ENCODE results near the gene MANEAL. TPM values are rescaled to one million over a fixed set of nuclear protein-coding genes. Genes with fewer than 3 reads are reported as not detected.

MANEAL gene
- total and polyA plus RNA-seq, 2 of the 4 experiments (the other 2 are of a cell fraction): 0.54 to 0.55 TPM

DNA sequence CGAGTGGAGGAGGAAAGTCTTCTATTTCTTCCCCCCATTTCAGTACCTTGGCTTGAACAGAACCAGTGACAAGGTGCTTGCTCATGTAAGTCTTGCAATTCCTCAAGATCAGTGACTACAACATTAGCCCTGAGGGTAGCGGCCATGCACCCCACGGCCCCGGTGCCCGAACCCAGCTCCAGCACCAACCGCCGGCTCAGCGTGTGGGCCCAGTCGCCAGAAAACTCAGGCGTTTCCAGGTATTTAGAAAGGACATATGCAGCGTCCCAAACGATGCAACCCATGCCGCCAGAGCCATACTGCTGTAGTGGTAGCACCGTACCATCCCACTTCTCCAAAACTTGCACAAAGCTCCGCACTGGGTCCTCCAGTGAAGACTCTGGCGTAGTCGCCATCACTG, 11.2 kb upstream of the MANEAL start:
- Histone ChIP-seq H4K91ac (ENCODE audit: insufficient read depth, low read depth, low read length) (no peak overlapping the region), H3K9ac (ENCODE audit: low read depth, low read length) (no peak overlapping the region), H3K27ac (ENCODE audit: insufficient read depth, low read length) (no peak overlapping the region), H3K4me3 (ENCODE audit: insufficient read depth, low read depth, low read length) (no peak overlapping the region), H3K23ac (ENCODE audit: low read depth, low read length) (no peak overlapping the region), H2AK5ac (ENCODE audit: low read depth, low read length) (no peak overlapping the region), H3K14ac (replicated peaks; ENCODE audit: low read depth, low read length) (no peak overlapping the region), H2BK5ac (ENCODE audit: low read depth, low read length, poor library complexity, severe bottlenecking) (no peak overlapping the region), H3K4me1 (ENCODE audit: control insufficient read depth, insufficient read depth, low read length) (no peaks in the 10 kb centered on the region), H2AFZ (replicated peaks; ENCODE audit: low read length, poor library complexity) (no peak overlapping the region), H3K4ac (ENCODE audit: low read depth, low read length) (no peak overlapping the region), H2BK120ac (ENCODE audit: low read depth, low read length) (no peak overlapping the region), H4K8ac (ENCODE audit: low read depth in 2 of 2, low read length in 2 of 2) (no peak overlapping the region), H2BK20ac (ENCODE audit: low read depth, low read length) (no peak overlapping the region), H3K9me1 (ENCODE audit: insufficient read depth, low read length) (no peaks in the 10 kb centered on the region), H3K18ac (ENCODE audit: low read depth, low read length) (no peak overlapping the region), H2BK15ac (ENCODE audit: low read depth, low read length) (no peak overlapping the region), H3K36me3 (ENCODE audit: control insufficient read depth, insufficient read depth, low read length) (no peaks in the 10 kb centered on the region), H3K56ac (ENCODE audit: extremely low read depth, insufficient read depth, low read length) (no peak overlapping the region), H3K79me1 (ENCODE audit: low read depth in 1 of 2, low read length in 2 of 2) (no peaks in the 10 kb centered on the region), H4K20me1 (ENCODE audit: insufficient read depth, low read length) (no peaks in the 10 kb centered on the region), H3K27me3 (ENCODE audit: control insufficient read depth, insufficient read depth, low read length) (peaks cover 5% of the 10 kb centered on the region; the same call in 1 of the 2 replicates), H3K9me3 (ENCODE audit: control insufficient read depth, insufficient read depth, low read length) (no peaks in the 10 kb centered on the region), H4K5ac (ENCODE audit: low read depth, low read length) (no peak overlapping the region), H3K4me2 (ENCODE audit: low read depth, low read length) (no peak overlapping the region), H2AK9ac (replicated peaks; ENCODE audit: low read depth, low read length, poor library complexity) (no peak overlapping the region)
- in situ Hi-C loops (cut with MboI; ENCODE audit: low sequenced_read_pairs) (no loop called here), dilution Hi-C loops (cut with HindIII; ENCODE audit: low sequenced_read_pairs, unreplicated experiment) (no loop called here), intact Hi-C loops (cut with micrococcal nuclease) (no loop called here)
- DNase-seq (no peak), ATAC-seq (ENCODE audit: low read depth) (no peak)
- TF ChIP-seq BHLHE40 (IDR thresholded peaks at IDR 0.05; ENCODE audit: low read depth, low read length) (no peak), NFE2L2 (IDR thresholded peaks at IDR 0.05; ENCODE audit: low read depth, low read length) (no peak), MAZ (IDR thresholded peaks at IDR 0.05; ENCODE audit: borderline replicate concordance, low read depth, low read length) (no peak), RAD21 (IDR thresholded peaks at IDR 0.05; ENCODE audit: low read length) (no peak), POLR2A (IDR thresholded peaks at IDR 0.05; ENCODE audit: low read depth, low read length) (no peak), RFX5 (IDR thresholded peaks at IDR 0.05; ENCODE audit: low read depth, low read length) (no peak), MXI1 (IDR thresholded peaks at IDR 0.05; ENCODE audit: borderline replicate concordance, low read depth, low read length) (no peak), CHD1 (IDR thresholded peaks at IDR 0.05; ENCODE audit: low read depth, low read length) (no peak), FOS (IDR thresholded peaks at IDR 0.05; ENCODE audit: low read depth, low read length) (no peak), ELK1 (IDR thresholded peaks at IDR 0.05; ENCODE audit: borderline replicate concordance, low read depth, low read length) (no peak), CEBPB (IDR thresholded peaks at IDR 0.05; ENCODE audit: low read depth, low read length) (no peak)
- CTCF ChIA-PET: interaction anchor here (1.2 kb wide), 1 partner anchor 12 kb away, joined by 3 read pairs; no protein-coding TSS in a partner anchor
- WGBS, 2 experiments (ENCODE audit: extremely low coverage in 2 of 2, insufficient read length in 1 of 2): 61% methylated on average over 10 of the region's 17 CpGs; no CpG with 5 or more reads in 1 of the 2 experiments
- BruUV-seq (replicated peaks): no TSS peak
- POLR2A ChIA-PET (ENCODE audit: unreplicated experiment): no interaction called here
